ENCODE data around the gene POU4F1. TPM values are rescaled to one million over a fixed set of nuclear protein-coding genes. Genes with fewer than 3 reads are reported as not detected.
A peak's percentile ranks its signal among the peaks of the same experiment; 100 is the strongest.

POU4F1 gene
- polyA plus RNA-seq, 1 donor from 2014 or later = not detected

DNA sequence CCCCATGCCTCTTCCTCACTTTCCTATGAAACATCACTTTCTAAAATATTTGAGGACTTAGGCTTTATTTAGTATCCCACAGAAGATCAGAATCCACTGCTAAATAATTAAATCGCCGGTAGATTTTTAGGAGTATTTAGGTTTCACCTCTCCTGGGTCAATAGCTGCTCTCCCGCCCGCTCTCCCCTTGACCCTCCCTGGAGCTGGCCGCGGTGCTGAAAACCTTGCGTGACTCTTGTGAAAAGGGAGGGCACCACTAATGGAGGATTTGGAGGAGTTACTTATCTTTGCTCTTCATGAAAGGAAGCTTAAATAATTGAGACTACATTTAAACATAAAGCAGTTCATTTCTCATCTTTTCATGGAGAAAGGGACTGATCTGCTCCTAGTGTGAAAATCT is 14.1 kb downstream of the POU4F1 start:
- Mint-ChIP-seq H3K4me3 (no peak overlapping the region), H3K4me1 (peaks cover 0 to 2% (median 2%) of the 10 kb centered on the region in 3 donors), H3K27me3 (peaks cover 55% of the 10 kb centered on the region), H3K9me3 (peaks cover 3 to 12% (median 9%) of the 10 kb centered on the region in 3 donors), H3K27ac (peak overlapping the region in 1 of 3 donors; percentile 41), H3K36me3 (no peaks in the 10 kb centered on the region)

DNA sequence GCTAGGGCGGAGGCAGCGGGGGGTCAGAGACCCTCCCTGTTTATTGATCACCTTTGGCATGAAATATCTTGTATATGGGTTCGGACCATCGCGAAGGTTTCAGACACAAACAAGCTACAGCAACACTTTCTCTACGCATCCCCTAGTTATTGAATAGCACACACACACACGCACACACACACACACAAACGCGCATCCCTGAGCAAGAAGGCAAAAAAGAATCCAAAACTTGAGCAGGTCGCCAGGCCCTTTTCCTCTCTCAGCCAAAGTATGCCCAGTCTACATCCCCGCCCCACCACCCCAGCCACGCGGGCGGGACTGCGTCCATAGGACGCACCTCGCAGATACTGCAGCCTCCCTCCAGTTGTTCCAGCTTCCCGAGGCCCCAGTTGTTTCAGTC is 16.0 kb downstream of the POU4F1 start:
- no peak overlapping the region for H3K27ac Mint-ChIP-seq
- H3K36me3 Mint-ChIP-seq = no peaks in the 10 kb centered on the region
- H3K27me3 Mint-ChIP-seq = peaks cover 40% of the 10 kb centered on the region
- no peaks in the 10 kb centered on the region for H3K4me1 Mint-ChIP-seq
- no peak overlapping the region for H3K4me3 Mint-ChIP-seq
- H3K9me3 Mint-ChIP-seq = peaks cover 3 to 12% (median 9%) of the 10 kb centered on the region in 3 donors

DNA sequence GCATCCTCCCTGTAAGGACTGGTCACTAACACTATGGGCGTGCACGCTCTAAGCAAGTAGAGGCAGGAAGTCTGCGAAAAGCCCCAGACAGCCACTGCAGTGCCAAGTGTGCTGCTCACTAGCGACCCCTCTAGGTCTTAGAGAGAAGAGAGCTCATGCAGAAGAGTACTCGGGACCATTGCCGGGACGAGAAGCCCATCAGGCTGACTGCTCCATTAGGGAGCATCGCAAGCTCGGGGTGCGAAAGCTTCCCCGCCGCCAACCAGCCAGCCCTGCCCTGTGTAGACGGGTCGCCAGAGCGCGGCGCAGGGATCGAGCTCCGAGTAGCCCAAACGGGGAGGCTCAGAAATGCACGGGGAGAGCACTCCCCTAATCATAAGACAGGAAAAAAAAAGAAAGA is 16.6 kb downstream of the POU4F1 start:
- Mint-ChIP-seq H3K4me3 (peak overlapping the region in 1 of 4 donors; percentile 77), H3K27me3 (peaks cover 38% of the 10 kb centered on the region), H3K9me3 (peaks cover 3 to 12% (median 9%) of the 10 kb centered on the region in 3 donors), H3K4me1 (no peaks in the 10 kb centered on the region), H3K36me3 (no peaks in the 10 kb centered on the region), H3K27ac (no peak overlapping the region)

DNA sequence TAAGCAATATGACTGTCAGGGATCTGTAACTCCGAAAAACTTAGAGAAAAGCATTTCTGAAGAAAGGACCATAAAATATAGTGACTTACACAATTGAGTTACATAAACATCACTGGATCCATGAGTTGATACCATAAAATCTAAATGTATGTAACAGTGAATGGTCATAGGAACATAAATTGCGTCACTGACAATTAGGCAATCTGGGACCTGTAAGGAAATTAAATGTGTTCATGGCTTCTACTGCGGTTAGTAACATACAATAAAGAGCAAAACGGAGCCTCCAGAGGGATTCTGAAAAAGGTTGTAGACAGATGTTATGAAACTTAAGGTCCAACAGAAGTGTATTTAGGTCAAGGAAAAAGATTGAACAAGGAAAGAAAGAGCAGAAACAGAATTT is 27.1 kb downstream of the POU4F1 start:
- no peaks in the 10 kb centered on the region for H3K4me1 Mint-ChIP-seq
- no peak overlapping the region for H3K27ac Mint-ChIP-seq
- no peaks in the 10 kb centered on the region for H3K27me3 Mint-ChIP-seq
- H3K36me3 Mint-ChIP-seq = no peaks in the 10 kb centered on the region
- H3K9me3 Mint-ChIP-seq = peaks cover 0 to 2% (median 0%) of the 10 kb centered on the region in 3 donors
- H3K4me3 Mint-ChIP-seq = no peak overlapping the region

DNA sequence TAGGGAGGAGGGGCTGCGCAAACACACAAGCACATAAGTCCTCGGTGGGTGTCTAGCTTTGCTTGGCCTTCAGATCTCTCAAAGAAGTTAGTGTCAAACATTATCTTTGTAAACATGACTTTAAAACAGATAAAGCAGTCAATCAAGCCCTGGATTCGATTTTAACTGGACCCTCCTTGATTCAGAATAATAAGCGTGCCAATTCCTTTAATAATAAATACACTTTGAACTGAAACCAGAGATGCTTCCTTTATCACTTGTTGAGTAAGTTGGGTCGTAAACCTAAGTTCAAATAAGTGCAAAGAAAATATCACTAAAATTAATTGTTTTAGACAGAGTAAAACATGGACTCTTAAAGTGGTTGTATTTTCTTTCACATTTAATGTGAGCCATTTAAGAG is 30.9 kb downstream of the POU4F1 start:
- H3K27me3 Mint-ChIP-seq = no peaks in the 10 kb centered on the region

GRCh38 chr13:78569029-78569428 is 34.3 kb downstream of the POU4F1 start:
- H3K36me3 Mint-ChIP-seq = no peaks in the 10 kb centered on the region
- H3K27me3 Mint-ChIP-seq = no peaks in the 10 kb centered on the region
- H3K9me3 Mint-ChIP-seq = no peaks in the 10 kb centered on the region
- H3K27ac Mint-ChIP-seq = no peak overlapping the region
- no peak overlapping the region for H3K4me3 Mint-ChIP-seq
- no peaks in the 10 kb centered on the region for H3K4me1 Mint-ChIP-seq

More for the DNA sequence above, 30.9 kb downstream of the POU4F1 start:
- H3K4me1 Mint-ChIP-seq = no peaks in the 10 kb centered on the region
- H3K9me3 Mint-ChIP-seq = peaks cover 0 to 2% (median 0%) of the 10 kb centered on the region in 3 donors
- H3K4me3 Mint-ChIP-seq = no peak overlapping the region
- no peak overlapping the region for H3K27ac Mint-ChIP-seq
- H3K36me3 Mint-ChIP-seq = no peaks in the 10 kb centered on the region

GRCh38 chr13:78566631-78567030 is 36.7 kb downstream of the POU4F1 start:
- no peak overlapping the region for H3K4me3 Mint-ChIP-seq
- H3K9me3 Mint-ChIP-seq = no peaks in the 10 kb centered on the region
- H3K36me3 Mint-ChIP-seq = no peaks in the 10 kb centered on the region
- no peak overlapping the region for H3K27ac Mint-ChIP-seq
- H3K4me1 Mint-ChIP-seq = no peaks in the 10 kb centered on the region
- H3K27me3 Mint-ChIP-seq = peaks cover 2% of the 10 kb centered on the region

DNA sequence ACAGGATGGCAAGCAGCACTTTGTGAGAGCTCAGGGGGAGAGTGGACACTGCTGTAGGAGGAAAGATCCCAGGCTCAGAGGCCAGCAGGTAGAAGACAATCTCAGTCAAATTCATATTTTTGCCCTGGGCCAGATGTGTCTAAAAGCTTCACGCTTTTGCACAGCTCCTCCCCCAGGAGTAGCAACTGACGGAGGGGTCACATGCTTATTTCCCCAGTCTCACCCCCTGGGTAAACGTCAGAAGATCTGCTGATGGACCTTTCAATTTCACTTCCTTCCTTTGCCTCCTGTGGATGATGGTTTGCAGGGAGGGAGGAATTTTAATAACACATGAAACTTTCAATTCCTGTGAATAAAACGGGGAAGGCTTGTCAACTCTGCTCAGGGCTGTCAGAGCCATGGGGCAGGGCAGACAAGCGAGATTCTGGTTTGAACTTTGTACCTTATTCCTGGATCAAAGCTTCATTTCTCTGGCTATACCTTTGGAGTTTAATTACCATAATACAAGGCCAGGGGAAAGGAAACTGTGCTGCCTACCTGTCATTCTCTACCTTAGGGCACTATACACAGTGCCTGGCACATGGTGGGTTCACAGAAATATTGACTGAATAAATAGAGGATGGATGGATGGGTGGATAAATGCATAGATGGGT is 41.0 kb downstream of the POU4F1 start:
- Mint-ChIP-seq H3K36me3 (no peaks in the 10 kb centered on the region), H3K9me3 (no peaks in the 10 kb centered on the region), H3K27ac (no peak overlapping the region), H3K4me1 (no peaks in the 10 kb centered on the region), H3K27me3 (peaks cover 5% of the 10 kb centered on the region), H3K4me3 (no peak overlapping the region)

Other genes starting within 250 kb of the POU4F1 start
- gene OBI1, start 55.6 kb upstream of the POU4F1 start, polyA plus RNA-seq = 9.8 TPM

Measured in IgD-negative memory B cell (primary cell).